NCI-H1105 (cell line): ENCODE measurements around the gene PEX3.

Source experiments
- DNase-seq: peaks from one replicate; lab custom pipeline; 2025; lab: John Stamatoyannopoulos, UW

The PEX3 gene

DNA sequence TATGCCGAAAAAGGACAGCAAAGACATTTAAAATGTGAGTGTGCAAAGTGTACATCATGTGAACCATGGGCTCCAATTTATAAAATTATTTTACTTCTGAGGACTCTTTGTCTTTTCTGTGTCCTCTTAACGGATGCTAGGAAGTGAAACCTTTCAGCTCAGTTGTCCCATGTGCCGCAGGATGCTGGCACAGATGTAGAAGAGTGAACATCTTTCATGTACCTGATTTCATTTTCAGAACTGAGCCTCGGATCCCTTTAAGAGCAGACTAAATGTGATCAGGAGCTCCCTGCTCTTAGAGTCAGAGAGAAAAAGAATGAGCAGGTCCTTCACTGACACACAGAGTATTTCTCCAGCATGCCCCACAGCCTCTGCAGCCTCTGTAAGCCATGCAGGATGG is 88.5 kb downstream of the PEX3 start:
- DNase-seq = no peak

DNA sequence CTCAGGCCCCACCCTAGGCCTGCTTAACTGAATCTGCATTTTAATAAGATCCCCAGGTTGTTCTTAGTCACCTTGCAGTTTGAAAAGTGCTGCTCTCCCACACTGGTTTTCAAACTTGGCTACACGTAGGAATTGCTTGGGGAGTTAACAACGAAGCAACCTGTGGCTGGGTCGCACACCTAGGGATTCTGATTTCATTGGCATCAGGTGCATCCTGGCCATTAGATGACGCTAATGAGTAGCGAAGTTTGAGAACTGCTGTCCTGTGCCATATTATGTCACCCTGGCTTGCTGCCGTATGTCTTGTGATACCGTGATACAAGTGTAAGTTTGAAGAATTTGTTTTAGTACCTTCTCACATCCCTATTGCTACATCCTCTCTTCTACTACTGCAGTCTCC is 89.1 kb downstream of the PEX3 start:
- no peak for DNase-seq

DNA sequence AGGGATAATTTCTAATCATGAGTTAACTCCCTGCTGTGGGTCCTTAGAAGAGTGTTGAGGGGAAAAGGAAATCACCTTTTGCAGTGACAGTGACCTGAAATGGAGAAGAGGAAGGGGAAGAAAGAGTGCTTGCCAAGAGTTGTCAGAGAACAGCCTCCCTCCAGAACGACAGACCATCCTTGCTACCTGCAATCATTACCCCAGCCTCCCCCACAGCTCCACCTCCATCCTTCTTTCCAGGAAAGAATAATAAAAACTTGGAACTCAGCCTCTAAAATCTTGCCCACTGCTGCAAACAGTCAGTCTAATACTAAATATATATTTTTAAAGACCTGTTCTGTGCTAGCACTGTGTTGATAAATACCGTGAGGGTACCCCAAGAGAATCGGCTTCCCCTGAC is 89.6 kb downstream of the PEX3 start:
- no peak for DNase-seq
